Skin epidermis (tissue), 12 donors: Measurements from ENCODE around the gene GATD1.

ENCODE experiments used
- H3K27ac ChIP-seq, 21 experiments: fragments of 200-600 bp; sonication (generic) in 11 of 21; one replicate each; pipeline ENCODE4 v1.5.0; 2020; ENCODE audit warnings: mild to moderate bottlenecking in 3 of 21, inconsistent platforms in 2 of 21, moderate library complexity in 2 of 21
- H3K4me3 ChIP-seq, 7 experiments: fragments of 200-600 bp; sonication (generic) in 2 of 7; one replicate each; pipeline ENCODE4 v1.5.0; 2020; ENCODE audit warnings: inconsistent platforms in 2 of 7, mild to moderate bottlenecking in 2 of 7, moderate library complexity in 1 of 7

The GATD1 gene

GRCh38 chr11:767238-767637 lies 10.0 kb downstream of the GATD1 start:
- Histone ChIP-seq H3K27ac (no peak overlapping the region), H3K4me3 (no peak overlapping the region)

- no peak overlapping the region for H3K4me3 ChIP-seq
- H3K27ac ChIP-seq: no peak overlapping the region
These were observed 10.4 kb downstream of the GATD1 start for GRCh38 chr11:766936-767210.

GRCh38 chr11:766106-766935 lies 11.0 kb downstream of the GATD1 start:
- H3K4me3 ChIP-seq: no peak overlapping the region
- no peak overlapping the region for H3K27ac ChIP-seq

- H3K4me3 ChIP-seq: no peak overlapping the region
- no peak overlapping the region for H3K27ac ChIP-seq
These were observed 11.5 kb downstream of the GATD1 start for GRCh38 chr11:765802-766091.

- Histone ChIP-seq H3K4me3 (no peak overlapping the region), H3K27ac (no peak overlapping the region)
These were observed 12.1 kb downstream of the GATD1 start for GRCh38 chr11:765025-765801.

GRCh38 chr11:764322-765024 lies 12.8 kb downstream of the GATD1 start:
- Histone ChIP-seq H3K27ac (peak overlapping the region in 3 of 21 experiments; percentile 2 to 56 (median 32)), H3K4me3 (no peak overlapping the region)

- peak overlapping the region in 10 of 21 experiments; percentile 2 to 57 (median 44) for H3K27ac ChIP-seq
- no peak overlapping the region for H3K4me3 ChIP-seq
These were observed 13.6 kb downstream of the GATD1 start for GRCh38 chr11:763549-764321.

GRCh38 chr11:763073-763463 lies 14.2 kb downstream of the GATD1 start:
- H3K27ac ChIP-seq: peak overlapping the region in 19 of 21 experiments; percentile 7 to 69 (median 47)

GRCh38 chr11:762421-763072 lies 14.7 kb downstream of the GATD1 start:
- no peak overlapping the region for H3K4me3 ChIP-seq
- H3K27ac ChIP-seq: peak overlapping the region in 18 of 21 experiments; percentile 5 to 69 (median 32)

More at GRCh38 chr11:763073-763463, 14.2 kb downstream of the GATD1 start:
- H3K4me3 ChIP-seq: no peak overlapping the region

- H3K27ac ChIP-seq: peak overlapping the region in 1 of 21 experiments; percentile 63
- H3K4me3 ChIP-seq: no peak overlapping the region
These were observed 15.7 kb downstream of the GATD1 start for GRCh38 chr11:761526-762108.

GRCh38 chr11:760236-760635 lies 17.1 kb downstream of the GATD1 start:
- Histone ChIP-seq H3K4me3 (no peak overlapping the region), H3K27ac (no peak overlapping the region)

- Histone ChIP-seq H3K4me3 (no peak overlapping the region), H3K27ac (peak overlapping the region in 2 of 21 experiments; percentile 15 to 94)
These were observed 27.6 kb downstream of the GATD1 start for GRCh38 chr11:749731-750130.

GRCh38 chr11:748007-748359 lies 29.3 kb downstream of the GATD1 start:
- Histone ChIP-seq H3K4me3 (peak overlapping the region; percentile 81 to 98 (median 96)), H3K27ac (peak overlapping the region in 20 of 21 experiments; percentile 72 to 94 (median 86))

GRCh38 chr11:747158-748006 lies 29.9 kb downstream of the GATD1 start, which contains the start of gene TALDO1:
Gene TALDO1 (plus strand): TSS chr11:747464. CDS start chr11:747482, 18 bp downstream.
- Histone ChIP-seq H3K27ac (peak within 1 kb of the TSS; percentile 43 to 94 (median 86)), H3K4me3 (peak within 1 kb of the TSS; percentile 81 to 98 (median 96))

GRCh38 chr11:746289-747157 lies 30.8 kb downstream of the GATD1 start:
- Histone ChIP-seq H3K27ac (peak overlapping the region in 19 of 21 experiments; percentile 17 to 93 (median 84)), H3K4me3 (peak overlapping the region; percentile 81 to 98 (median 96))

GRCh38 chr11:745428-745827 lies 31.9 kb downstream of the GATD1 start:
- no peak overlapping the region for H3K4me3 ChIP-seq
- no peak overlapping the region for H3K27ac ChIP-seq

- Histone ChIP-seq H3K4me3 (no peak overlapping the region), H3K27ac (no peak overlapping the region)
These were observed 34.6 kb downstream of the GATD1 start for GRCh38 chr11:742571-743201.
